C4-2B (cell line): ENCODE data around the gene ZNF609.

Experiments
- CTCF ChIP-seq: fragments of 450-650 bp; conservative IDR thresholded peaks from 2 replicates; pipeline ENCODE4 v1.5.1; 2017; ENCODE audit warnings: mild to moderate bottlenecking
- ZFX ChIP-seq: fragments of 450-650 bp; IDR thresholded peaks from 2 replicates; pipeline ENCODE4 v1.6.1; 2017

GRCh38 chr15:64426845-64427465 is 33.4 kb upstream of the ZNF609 start:
- TF ChIP-seq CTCF (peak; percentile 35), ZFX (no peak)
